Ramos (cell line): Measurements from ENCODE around the gene MYO3B.

ENCODE experiments used
- in situ Hi-C: fragments of 300-500 bp; cut with MboI; formaldehyde crosslinking; loops from one replicate; pipeline ENCODE4 v1.14.3; 2022; ENCODE audit warnings: low sequenced_read_pairs; ENCODE audit not compliant: unreplicated experiment

Gene MYO3B

DNA sequence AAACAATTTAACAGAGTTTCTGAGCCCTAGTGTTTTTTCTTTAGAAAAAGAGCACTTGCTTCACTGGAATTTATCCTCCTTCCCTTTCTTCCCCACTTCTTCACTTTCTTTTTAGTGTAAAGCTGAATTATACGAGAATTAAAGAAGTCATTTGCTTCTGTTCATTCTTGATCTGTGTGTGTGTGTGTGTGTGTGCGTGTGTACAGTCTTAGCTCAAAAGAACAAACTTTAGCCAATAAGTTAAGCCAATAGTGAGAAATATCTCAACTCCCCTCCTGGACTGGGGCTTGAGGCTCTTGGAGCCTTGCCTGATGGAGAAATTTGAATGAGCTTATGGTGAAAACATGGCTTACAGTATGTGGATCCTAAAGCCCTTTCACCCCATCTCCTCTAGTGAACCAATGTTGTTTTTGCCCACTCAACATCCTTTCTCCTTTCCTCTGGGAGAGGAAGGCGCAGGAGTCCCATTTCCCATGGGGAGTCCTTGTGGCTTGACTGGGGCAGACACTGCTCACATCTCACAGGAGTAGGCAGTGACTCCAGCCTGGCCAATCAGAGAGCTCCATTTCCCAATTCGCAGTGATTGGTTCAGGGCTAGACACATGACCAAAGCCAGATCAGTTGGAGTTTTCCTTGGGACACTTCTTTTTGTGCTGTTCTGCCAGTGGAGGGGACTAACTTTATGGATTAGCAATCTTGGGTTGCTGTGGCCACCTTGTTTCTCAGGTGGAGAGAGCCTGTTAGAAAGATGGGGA is 16.3 kb upstream of the MYO3B start:
- in situ Hi-C loops = no loop called here

DNA sequence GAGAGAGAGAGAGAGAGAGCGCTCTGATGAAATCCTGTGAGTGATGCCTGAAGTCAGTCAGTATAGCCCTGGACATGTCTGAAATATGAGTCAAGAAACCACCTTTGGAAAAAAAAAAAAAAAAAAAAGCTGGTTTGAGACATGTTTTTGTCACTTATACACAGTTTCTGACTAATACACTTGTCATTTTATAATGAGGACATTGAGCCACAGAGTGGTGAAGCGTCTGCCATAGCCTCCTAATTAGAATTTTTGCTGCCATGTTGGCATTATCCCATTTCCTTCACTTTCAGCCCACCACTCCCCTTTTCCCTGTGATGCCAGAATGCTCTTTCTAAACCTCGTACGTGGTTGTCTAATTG is 15.7 kb upstream of the MYO3B start:
- in situ Hi-C loops = no loop called here

DNA sequence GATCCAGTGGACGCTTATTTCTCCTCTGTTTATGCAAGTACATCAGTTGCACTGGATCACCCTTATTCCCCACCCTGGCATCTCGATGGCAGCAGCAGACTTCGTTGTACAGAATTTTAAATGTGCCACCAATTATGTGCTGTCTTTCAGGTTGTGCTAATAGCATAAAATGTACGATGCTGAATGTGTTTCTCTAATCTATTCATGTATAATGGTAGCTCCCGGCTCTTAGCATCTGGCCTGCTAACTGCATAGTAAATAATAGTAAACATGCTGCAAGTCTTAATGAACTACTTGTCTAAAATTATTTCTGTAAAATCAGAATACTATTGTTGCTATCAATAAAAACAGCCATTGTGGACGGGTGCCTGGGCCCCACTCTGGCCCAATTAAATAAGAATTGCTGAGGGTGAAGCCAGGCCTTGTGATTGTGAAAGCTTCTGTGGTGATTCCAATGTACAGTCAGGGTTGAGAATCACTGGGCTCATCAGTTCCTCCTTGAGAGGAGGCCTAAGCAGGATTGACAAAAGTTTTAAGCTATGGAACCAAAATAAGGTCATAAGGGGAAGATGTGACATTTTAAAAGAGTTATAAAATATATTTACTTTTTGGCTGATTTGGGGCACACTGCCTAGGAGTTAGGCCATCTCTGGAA is 14.4 kb upstream of the MYO3B start:
- in situ Hi-C loops = no loop called here

DNA sequence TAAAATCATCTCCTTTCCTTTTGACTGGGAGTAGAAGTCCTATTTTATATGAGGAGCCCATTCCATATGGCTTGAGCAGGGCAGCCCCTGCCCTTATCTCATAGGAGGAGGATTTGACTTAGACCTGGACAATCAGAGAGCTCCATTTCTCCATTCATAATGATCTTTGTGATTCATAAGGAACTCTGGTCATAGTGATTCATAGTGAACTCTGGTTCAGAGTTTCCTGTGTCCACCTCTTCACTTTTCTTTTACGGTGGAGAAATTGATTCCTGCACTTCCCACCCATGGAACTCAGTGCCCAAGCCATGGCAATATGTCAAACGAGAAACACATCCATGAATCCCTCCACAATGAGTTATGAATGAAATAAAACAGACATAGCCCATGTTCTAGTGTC is 12.8 kb upstream of the MYO3B start:
- in situ Hi-C loops = no loop called here

DNA sequence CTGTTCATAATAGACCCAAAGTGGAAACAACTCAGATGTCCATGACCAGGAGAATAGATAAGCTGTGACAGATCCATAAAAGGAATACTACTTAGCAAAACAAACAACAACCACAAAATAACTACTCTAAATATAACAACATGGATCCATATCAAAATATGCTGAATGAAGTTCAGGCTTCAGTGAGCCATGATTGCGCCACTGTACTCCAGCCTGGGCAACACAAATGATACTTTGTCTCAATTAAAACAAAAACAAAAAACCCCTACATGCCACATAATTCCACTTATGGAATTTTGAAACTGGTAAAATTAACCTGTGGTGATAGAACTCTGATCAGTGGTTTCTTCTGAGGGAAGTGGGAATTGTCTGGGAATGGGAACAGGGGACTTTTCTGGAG is 11.2 kb upstream of the MYO3B start:
- in situ Hi-C loops = no loop called here

DNA sequence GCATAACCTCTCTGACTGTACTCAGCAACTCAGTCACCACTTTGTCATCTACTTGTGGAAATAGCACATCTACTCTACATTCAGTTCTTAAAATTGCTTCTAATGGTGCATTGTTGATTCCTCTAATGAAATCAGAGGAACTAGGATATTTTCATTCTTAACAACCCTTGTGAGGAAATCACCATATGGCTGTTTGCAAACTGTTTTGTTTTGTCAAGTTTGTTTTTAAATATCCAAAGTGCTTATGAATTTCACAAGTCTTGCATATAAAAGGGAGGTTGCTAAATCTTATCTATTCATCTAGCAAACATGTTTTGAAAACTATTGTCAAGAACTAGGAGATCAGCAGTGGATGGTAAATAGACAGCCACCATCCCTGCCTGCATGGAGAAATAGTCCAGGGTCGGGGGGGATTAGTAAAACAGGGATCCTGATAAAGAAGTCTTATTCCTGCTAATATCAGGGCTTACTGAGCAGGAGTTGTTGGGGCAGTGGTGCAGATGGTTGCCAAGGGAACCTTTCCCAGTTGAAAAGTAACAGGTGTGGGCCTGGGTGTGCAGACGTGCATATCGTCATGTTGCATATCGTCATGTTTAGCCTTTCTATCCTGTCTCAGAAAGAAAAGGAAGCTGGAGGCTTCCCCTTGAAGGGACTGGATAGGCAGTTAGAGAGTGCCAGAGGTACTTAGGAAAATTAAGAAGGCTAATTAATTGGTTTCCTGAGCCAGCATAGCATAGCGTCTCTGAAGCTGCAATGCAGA is 7.5 kb upstream of the MYO3B start:
- in situ Hi-C loops = no loop called here

DNA sequence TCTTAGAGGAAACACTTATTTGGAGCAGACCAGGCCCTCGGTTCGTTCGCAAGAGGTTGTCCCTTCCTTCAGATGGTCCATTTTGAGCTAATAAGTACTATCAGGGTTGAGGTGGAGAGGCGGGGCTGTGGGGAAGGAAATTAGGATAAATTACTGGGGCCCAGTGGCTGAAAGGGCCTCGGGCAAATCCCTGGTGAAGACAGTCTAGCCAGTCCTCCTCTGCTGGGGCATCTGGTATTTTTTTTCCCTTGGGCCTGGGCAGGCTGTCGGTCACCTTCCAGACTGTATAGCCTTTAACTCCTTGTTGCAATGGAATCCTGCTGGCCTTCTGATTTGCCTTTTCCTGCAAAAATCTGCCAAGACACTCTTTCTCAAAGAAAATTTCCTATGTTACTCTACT is 1.7 kb upstream of the MYO3B start:
- in situ Hi-C loops = no loop called here

DNA sequence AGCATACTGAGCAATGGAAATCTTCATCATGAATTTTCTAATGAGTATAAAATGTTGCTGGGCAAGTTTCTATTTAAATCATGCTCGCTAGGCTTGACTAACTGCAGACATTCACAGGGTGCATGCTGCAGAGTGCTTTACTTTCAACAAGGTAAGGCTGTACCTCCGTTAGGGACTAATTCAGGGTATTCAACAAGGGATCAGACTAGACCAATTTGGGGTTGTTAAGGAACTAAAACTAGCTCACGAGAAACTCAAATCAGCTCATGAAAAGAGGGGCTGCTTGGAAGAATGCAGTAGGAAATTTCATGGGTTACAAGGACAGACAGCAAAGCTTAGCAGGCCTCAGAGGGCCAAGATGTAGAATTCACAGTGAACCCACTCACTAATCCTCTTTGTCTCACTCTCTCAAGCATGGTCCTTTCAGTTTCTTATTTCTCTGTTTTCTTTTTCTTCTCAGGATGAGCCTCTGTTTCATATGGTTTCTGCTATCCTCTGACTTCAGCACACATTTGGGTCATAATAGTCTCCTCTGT is 2.2 kb downstream of the MYO3B start:
- in situ Hi-C loops = no loop called here

DNA sequence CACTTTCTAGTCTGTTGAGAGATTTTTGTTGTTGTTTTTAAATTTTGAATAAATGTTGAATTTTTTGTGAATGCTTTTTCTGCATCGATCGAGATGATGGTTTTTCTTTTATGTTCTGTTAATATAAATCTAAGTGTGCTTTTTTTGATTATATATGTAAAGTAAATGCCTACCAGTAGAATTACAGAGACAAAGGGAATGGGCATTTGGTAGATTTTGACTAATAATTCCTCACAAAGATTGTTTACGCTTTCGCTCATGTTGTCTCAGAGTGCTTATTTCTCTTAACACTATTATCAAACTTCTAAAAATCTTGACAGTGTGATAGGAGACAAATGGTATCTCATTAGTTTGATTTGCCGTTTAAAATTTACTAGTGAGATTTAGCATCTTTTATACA is 3.7 kb downstream of the MYO3B start:
- in situ Hi-C loops = no loop called here

DNA sequence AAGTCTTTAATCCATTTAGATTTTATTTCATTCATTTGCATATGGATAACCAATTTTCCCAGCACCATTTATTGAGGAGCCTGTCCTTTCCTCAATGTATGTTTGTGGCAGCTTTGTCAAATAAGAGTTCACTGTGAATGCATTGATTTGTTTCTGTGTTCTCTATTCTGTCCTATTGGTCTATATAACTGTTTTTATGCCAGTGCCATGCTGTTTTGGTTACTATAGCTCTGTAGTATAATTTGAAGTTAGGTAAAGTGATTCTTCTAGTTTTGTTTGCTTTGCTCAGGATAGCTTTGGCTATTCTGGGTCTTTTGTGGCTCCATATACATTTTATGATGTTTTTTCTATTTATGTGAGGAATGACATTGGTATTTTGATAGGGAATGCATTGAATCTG is 7.4 kb downstream of the MYO3B start:
- in situ Hi-C loops = no loop called here

DNA sequence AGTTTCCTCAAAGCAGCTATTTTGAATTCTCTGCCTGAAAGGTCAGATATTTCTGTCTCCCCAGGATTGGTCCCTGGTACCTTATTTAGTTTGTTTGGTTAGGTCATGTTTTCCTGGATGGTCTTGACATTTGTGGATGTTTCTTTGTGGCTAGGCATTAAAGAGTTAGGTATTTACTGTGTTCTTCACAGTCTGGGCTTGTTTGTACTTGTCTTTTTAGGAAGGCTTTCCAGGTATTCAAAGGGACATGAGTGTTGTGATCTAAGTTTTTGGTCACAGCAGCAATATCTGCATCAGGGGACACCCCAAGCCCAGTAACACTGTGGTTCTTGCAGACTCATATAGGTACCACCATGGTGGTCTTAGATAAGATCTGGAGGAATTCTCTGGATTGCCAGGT is 11.8 kb downstream of the MYO3B start:
- in situ Hi-C loops = no loop called here

DNA sequence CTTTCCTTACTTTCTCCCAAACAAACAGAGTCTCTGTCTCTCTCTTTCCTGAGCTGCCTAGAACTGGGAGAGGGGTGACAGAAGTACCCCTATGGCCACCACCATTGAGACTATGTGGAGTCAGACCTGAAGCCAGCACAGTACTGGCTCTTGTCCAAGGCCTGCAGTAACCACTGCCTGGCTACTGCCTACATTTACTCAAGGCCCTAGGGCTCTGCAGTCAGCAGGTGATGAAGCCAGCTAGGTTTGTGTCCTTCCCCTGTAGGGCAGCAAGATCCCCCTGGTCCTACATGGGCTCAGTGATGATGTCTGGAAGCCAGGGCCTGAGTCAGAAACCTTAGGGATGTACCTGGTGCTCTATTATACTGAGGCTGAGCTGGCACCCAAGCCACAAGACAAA is 12.2 kb downstream of the MYO3B start:
- in situ Hi-C loops = no loop called here

DNA sequence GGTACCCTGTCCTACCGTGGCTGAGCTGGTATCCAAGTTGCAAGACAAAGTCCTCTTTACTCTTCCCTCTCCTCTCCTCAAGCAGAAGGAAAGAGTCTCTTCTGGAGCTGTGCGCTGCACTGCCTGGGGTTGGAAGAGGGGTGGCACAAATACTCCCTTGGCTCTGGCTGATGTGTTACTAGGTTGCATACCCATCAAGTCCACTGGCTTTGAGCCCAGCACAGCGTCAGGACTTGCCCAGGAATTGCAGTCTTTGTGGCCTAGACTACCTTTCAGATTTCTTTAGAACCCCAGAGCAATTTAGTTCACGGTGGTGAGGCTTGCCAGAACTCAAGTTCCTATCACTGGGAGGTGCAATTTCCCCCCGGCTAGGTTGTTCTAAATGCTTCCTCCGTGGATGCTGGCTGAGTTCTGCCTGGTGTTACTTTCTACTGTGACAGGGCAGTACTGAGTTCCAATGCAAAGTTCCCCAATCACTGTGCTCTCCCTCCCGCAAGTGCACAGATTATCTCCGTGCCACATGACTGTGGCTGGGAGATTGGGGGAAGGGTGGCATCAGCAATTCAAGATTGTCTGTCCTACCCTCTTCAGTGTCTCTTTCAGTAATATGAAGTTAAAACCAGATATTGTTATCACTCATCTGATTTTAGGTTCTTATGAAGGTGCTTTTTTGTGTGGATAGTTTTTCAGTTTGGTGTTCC is 13.4 kb downstream of the MYO3B start:
- in situ Hi-C loops = no loop called here

DNA sequence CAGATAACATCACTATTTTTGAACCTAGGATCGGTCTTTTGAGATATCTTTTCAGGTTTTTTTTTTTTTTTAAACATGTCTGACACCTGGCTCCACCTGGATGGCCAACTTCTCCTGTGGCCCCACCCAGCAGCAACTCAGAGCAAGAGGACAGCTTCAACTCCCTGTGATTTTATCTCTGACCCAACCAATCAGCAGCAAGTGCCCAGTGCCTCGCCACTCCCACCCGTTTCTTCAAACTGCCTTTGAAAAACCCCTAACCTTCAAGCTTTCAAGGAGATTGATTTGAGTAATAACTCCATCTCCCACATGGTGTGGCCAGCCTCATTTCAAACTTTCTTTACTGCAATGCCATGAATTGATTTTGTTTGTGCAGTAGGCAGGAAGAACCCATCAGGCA is 19.0 kb downstream of the MYO3B start:
- in situ Hi-C loops = no loop called here

DNA sequence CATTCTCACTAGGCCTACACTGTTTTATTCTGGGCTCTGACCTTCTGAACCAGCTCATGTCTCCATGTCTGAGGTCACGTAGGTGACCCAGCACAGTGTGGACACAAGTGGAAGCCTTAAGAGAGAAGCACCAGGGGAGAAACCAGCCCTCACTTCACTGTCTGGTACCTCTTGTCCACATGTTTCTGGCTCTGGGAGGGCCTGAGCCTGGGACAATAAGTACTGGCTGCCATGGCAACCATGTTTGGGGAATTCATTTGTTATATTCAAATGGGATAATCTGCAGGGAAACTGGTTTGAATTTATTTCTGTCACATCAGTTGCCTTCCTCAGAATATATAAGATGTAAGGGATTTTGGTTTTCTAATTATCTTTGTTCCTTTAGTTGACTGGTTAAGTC is 23.3 kb downstream of the MYO3B start:
- in situ Hi-C loops = no loop called here

DNA sequence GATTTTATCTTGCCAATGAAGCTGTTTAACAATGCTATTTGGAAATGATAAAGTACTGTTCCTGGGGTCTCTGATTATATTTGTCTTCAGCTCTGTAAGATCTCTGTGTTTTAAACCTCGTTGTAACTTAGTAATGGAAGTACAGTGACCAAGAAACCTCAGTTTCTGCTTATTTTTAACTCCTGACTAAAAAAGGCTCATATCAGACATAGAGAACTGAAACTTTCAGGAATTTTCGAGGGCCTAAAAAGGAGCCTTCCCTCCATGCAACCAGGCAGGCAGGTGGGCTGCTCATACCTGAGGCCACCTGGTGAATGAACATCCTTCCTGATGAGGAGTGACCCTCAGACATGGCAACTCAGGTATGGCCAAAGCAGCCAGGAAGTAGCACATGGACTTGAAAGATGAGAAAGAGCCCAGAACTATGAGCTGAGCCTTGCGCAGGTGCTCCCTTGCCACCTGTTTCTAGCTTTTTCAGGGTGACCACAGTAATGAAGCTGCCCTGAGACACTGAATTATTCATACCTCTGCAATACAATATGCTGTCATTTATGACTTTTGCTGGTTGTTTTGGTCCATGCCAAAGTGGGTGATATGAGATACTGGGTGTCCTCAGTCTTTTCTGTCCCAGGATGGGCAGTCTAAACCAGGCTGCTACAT is 23.9 kb downstream of the MYO3B start:
- in situ Hi-C loops = no loop called here

DNA sequence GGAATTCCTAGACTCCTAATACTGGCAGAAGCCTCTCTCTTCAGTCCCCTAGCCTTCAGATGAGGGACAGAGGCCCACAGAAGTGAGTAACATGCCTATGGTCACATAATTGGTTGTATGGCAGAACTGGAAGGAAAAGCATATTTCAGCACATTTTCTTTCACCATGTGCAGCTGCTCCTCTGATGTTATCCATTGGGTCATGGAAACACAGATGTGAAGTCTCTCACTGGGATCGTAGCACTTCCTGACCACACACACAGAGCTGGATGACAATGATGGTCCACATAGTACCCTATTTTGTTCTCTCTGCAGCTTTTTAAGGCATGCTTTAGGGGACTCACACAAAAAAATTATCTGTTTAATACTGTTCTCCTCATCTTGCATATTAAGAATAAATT is 24.5 kb downstream of the MYO3B start:
- in situ Hi-C loops = no loop called here

DNA sequence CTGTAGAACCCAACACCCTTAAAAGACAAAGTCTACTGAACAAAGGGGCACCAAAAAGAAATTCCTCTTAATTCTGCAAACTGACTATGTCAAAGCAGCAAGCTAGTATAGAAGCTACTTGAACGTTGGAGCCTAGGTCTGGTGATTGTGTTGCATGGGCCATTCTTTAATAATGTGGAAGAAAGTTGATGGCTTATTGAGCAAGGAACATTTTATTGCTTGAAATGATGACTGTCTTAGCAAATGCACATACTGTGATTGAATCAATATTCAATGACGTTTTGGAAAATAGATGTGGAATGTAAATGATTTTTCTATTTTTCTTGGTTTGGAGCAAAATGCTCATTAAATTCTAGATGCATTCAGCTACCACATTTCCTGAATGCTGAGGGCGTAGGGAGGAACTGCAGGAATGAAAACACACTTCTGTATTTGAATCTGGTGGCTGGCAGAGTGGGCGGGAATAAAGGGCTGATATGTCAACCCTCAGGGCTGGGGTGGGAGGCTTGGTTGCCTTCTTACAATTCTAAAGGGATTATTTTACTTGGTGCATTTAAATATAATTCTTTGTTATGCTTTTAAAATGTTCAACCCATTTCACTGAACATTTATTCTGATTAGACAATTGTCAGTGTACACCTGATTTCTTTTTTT is 26.5 kb downstream of the MYO3B start:
- in situ Hi-C loops = no loop called here

DNA sequence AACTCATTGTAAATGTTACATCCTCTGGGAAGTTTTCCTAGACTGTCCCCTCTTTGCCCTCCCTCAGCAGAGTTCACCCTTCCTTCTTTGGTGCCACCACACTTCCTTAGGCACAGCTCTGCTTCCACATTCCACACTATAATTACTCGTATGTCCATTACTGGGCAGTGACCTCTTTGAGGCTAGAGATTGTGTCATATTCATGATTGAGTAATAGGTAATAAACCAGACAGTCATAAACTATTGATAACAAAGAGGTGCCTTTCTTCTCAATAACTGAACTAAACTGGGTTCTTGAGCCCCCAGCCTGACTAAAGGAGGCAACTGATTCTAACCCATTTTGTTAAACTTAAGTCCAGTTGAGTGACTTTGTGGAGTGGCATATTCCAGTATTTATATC is 28.3 kb downstream of the MYO3B start:
- in situ Hi-C loops = no loop called here
